WTC11 (cell line): ENCODE measurements around the gene CBX6. TPM values are rescaled to one million over a fixed set of nuclear protein-coding genes. Genes with fewer than 3 reads are reported as not detected.
"Not testable (repeated sequence)": the region's sequence is repeated elsewhere in the genome, so short reads cannot be mapped to it uniquely, and the experiment has no call there.

Source experiments
- ATAC-seq: fragments of 200-7000 bp; cut with Tn5 transposase; 2 replicates; pipeline ENCODE4 v1.10.0; 2021; ENCODE audit warnings: mild to moderate bottlenecking, moderate library complexity
- CTCF ChIA-PET: fragments of 300-600 bp; sonication (Branson Sonifier 250); formaldehyde crosslinking; loops from one replicate; lab custom pipeline; 2021; ENCODE audit warnings: antibody characterized with exemption; lab: Charles Lee
- POLR2A ChIA-PET: fragments of 350-600 bp; sonication (Branson Sonifier 250); formaldehyde crosslinking; loops from one replicate; lab custom pipeline; 2021; ENCODE audit warnings: antibody characterized with exemption; lab: Charles Lee
- DNase-seq: peaks from one replicate; pipeline ENCODE4 v3.0.0; 2021; ENCODE audit warnings: low spot score
- H3K27ac Mint-ChIP-seq: 2 replicates; pipeline ENCODE4 v1.8.0; 2021; ENCODE audit warnings: mixed read lengths
- H3K27me3 Mint-ChIP-seq: 2 replicates; pipeline ENCODE4 v1.8.0; 2021; ENCODE audit warnings: low read depth, mild to moderate bottlenecking, moderate library complexity, mixed read lengths
- H3K36me3 Mint-ChIP-seq: 2 replicates; pipeline ENCODE4 v1.8.0; 2021; ENCODE audit warnings: mixed read lengths
- H3K4me1 Mint-ChIP-seq: 2 replicates; pipeline ENCODE4 v1.8.0; 2022; ENCODE audit warnings: mixed read lengths
- H3K4me3 Mint-ChIP-seq: 2 replicates; pipeline ENCODE4 v1.8.0; 2021; ENCODE audit warnings: mild to moderate bottlenecking, moderate library complexity, mixed read lengths
- H3K9me3 Mint-ChIP-seq: 2 replicates; pipeline ENCODE4 v1.8.0; 2021; ENCODE audit warnings: mixed read lengths
- ATF6 ChIP-seq: sonication (generic); formaldehyde crosslinking; IDR thresholded peaks from 2 replicates; pipeline ENCODE4 v1.8.1; 2023; ENCODE audit warnings: mild to moderate bottlenecking, missing genetic modification reagents
- FOXJ3 ChIP-seq: sonication (generic); formaldehyde crosslinking; IDR thresholded peaks from 2 replicates; pipeline ENCODE4 v1.9.0; 2021; ENCODE audit warnings: missing genetic modification reagents, mild to moderate bottlenecking, borderline replicate concordance
- GTF2I ChIP-seq: fragments of 250-450 bp; sonication (Bioruptor Pico); conservative IDR thresholded peaks from 2 replicates; pipeline ENCODE4 v1.4.0; 2021; ENCODE audit warnings: mild to moderate bottlenecking
- OVOL2 ChIP-seq: fragments of 250-450 bp; sonication (Bioruptor Pico); IDR thresholded peaks from 2 replicates; pipeline ENCODE4 v1.9.0; 2021; ENCODE audit warnings: mild to moderate bottlenecking, borderline replicate concordance
- RELA ChIP-seq: sonication (generic); formaldehyde crosslinking; IDR thresholded peaks from 2 replicates; pipeline ENCODE4 v1.8.1; 2022; ENCODE audit warnings: missing genetic modification reagents, mild to moderate bottlenecking, borderline replicate concordance
- RORB ChIP-seq: fragments of 250-450 bp; sonication (Bioruptor Pico); IDR thresholded peaks from 2 replicates; pipeline ENCODE4 v1.9.0; 2021; ENCODE audit warnings: mild to moderate bottlenecking
- SP1 ChIP-seq: sonication (generic); formaldehyde crosslinking; conservative IDR thresholded peaks from 2 replicates; pipeline ENCODE4 v1.8.1; 2022; ENCODE audit warnings: missing genetic modification reagents
- TEAD4 ChIP-seq: sonication (generic); formaldehyde crosslinking; IDR thresholded peaks from 2 replicates; pipeline ENCODE4 v1.8.0; 2022; ENCODE audit warnings: mild to moderate bottlenecking, missing genetic modification reagents
- ZBTB43 ChIP-seq: sonication (generic); formaldehyde crosslinking; IDR thresholded peaks from 2 replicates; pipeline ENCODE4 v1.8.1; 2023; ENCODE audit warnings: mild to moderate bottlenecking, missing genetic modification reagents
- ZNF219 ChIP-seq: sonication (generic); formaldehyde crosslinking; IDR thresholded peaks from 2 replicates; pipeline ENCODE4 v1.8.0; 2023; ENCODE audit warnings: missing genetic modification reagents, mild to moderate bottlenecking, borderline replicate concordance
- ZNF423 ChIP-seq: fragments of 250-450 bp; sonication (Bioruptor Pico); IDR thresholded peaks from 2 replicates; pipeline ENCODE4 v2.1.2; 2022; ENCODE audit warnings: mild to moderate bottlenecking, moderate library complexity
- total RNA-seq: library from RNA; stranded (reverse); gene quantifications from 3 replicates; pipeline ENCODE4 v1.2.3, GENCODE V29; 2021
- TF ChIP-seq, protein P1 (sequence below): sonication (generic); formaldehyde crosslinking; IDR thresholded peaks from 2 replicates; pipeline ENCODE4 v1.8.0; 2022; ENCODE audit warnings: mild to moderate bottlenecking, missing genetic modification reagents
- TF ChIP-seq, protein P2 (sequence below): fragments of 250-450 bp; sonication (Bioruptor Pico); IDR thresholded peaks from 2 replicates; pipeline ENCODE4 v2.1.2; 2022; ENCODE audit warnings: mild to moderate bottlenecking, moderate library complexity
- TF ChIP-seq, protein P3 (sequence below): fragments of 250-450 bp; sonication (Bioruptor Pico); IDR thresholded peaks from 2 replicates; pipeline ENCODE4 v1.8.0; 2021; ENCODE audit warnings: mild to moderate bottlenecking
- TF ChIP-seq, protein P4 (sequence below): sonication (generic); formaldehyde crosslinking; IDR thresholded peaks from 2 replicates; pipeline ENCODE4 v1.8.1; 2023; ENCODE audit warnings: mild to moderate bottlenecking, moderate library complexity, missing genetic modification reagents

Gene CBX6
- total RNA-seq, 1 experiment from 2014 or later, result 27.0 TPM

DNA sequence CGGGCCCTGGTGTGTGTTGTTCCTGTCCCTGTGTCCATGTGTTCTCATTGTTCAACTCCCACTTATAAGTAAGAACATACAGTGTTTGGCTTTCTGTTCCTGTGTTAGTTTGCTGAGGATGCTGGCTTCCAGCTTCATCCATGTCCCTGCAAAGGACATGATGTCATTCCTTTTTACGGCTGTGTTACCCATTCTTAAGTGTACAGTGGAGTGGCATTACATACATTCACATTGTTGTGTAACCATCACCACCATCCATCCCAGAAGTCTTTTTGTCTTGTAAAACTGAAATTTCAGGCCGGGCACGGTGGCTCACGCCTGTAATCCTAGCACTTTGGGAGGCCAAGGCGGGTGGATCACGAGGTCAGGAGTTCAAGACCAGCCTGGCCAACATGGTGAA, 17.5 kb downstream of the CBX6 start:
- CTCF ChIA-PET, result interaction anchor here (1.4 to 6.1 kb wide), 4 partner anchors 11 to 88 kb away, joined by 8 to 47 read pairs (median 13); partner anchors contain the start of gene NPTXR
- H3K4me3 Mint-ChIP-seq, H3K4me1 Mint-ChIP-seq, H3K9me3 Mint-ChIP-seq, H3K27me3 Mint-ChIP-seq, POLR2A ChIA-PET, DNase-seq, H3K36me3 Mint-ChIP-seq, ATAC-seq, H3K27ac Mint-ChIP-seq: not testable (repeated sequence)

DNA sequence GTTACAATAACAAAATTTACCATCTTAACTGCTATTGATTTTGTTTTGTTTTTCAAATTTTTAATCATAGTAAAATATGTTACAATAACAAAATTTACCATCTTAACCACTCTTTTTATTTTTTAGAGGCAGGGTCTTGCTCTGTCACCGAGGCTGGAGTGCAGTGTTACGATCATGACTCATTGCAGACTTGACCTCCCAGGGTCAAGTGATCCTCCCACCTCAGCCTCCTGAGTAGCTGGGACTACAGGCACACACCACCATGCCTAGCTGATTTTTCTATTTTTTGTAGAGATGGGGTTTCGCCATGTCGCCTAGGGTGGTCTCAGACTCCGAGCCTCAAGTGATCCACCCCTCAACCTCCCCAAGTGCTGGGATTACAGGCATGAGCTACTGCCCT, 18.1 kb downstream of the CBX6 start:
- H3K27me3 Mint-ChIP-seq, result peaks cover 13% of the 10 kb centered on the region
- H3K4me3 Mint-ChIP-seq, H3K27ac Mint-ChIP-seq, POLR2A ChIA-PET, DNase-seq, H3K36me3 Mint-ChIP-seq, ATAC-seq, H3K9me3 Mint-ChIP-seq, H3K4me1 Mint-ChIP-seq: not testable (repeated sequence)
- CTCF ChIA-PET, result interaction anchor here (1.0 to 6.1 kb wide), 7 partner anchors 8 to 88 kb away, joined by 3 to 47 read pairs (median 8); partner anchors contain the start of gene NPTXR

DNA sequence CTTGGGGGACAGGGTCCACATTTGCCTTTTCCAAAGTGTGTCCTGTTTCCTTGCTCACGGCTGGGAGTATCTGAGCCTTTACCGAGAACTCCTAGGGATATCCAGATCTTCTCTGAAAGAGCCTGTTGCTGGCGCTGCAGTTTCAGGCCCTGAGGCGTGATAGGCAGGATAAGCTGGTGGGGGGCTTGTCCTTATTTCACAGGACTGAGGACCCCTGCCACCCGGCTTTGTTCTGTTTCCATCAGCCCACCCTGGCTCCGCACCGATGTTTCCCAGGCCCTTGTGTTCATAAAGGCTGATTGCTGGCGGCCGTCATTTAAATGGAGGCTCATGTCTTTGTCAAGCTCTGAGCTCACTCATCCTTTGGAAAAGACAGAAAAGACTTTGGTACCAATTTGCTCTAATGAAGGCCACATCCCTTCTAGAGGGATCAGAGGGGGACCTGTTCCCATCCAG, 18.8 kb downstream of the CBX6 start:
- ChIA-PET POLR2A (no interaction called here), CTCF (interaction anchor here (1.0 to 6.1 kb wide), 8 partner anchors 8 to 282 kb away, joined by 3 to 47 read pairs (median 6); partner anchors contain the start of gene NPTXR)
- no peak for DNase-seq
- no peak for ATAC-seq
- TF ChIP-seq SP1, result no peak
- TF ChIP-seq RORB, result no peak
- TF ChIP-seq, protein P1, sequence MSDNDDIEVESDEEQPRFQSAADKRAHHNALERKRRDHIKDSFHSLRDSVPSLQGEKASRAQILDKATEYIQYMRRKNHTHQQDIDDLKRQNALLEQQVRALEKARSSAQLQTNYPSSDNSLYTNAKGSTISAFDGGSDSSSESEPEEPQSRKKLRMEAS (CRISPR knock-in tag), result no peak
- no peak for TF ChIP-seq OVOL2 (CRISPR knock-in tag)
- TF ChIP-seq GTF2I (CRISPR knock-in tag), result no peak
- TF ChIP-seq ZBTB43 (CRISPR knock-in tag), result no peak
- TF ChIP-seq TEAD4 (CRISPR knock-in tag), result no peak
- no peak for TF ChIP-seq ZNF219 (CRISPR knock-in tag)
- no peak for TF ChIP-seq RELA (CRISPR knock-in tag)
- TF ChIP-seq, protein P2, sequence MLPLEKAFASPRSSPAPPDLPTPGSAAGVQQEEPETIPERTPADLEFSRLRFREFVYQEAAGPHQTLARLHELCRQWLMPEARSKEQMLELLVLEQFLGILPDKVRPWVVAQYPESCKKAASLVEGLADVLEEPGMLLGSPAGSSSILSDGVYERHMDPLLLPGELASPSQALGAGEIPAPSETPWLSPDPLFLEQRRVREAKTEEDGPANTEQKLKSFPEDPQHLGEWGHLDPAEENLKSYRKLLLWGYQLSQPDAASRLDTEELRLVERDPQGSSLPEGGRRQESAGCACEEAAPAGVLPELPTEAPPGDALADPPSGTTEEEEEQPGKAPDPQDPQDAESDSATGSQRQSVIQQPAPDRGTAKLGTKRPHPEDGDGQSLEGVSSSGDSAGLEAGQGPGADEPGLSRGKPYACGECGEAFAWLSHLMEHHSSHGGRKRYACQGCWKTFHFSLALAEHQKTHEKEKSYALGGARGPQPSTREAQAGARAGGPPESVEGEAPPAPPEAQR (CRISPR knock-in tag), result no peak
- TF ChIP-seq ATF6 (CRISPR knock-in tag), result no peak
- Mint-ChIP-seq H3K4me3 (no peak overlapping the region), H3K27me3 (peaks cover 14% of the 10 kb centered on the region), H3K4me1 (no peaks in the 10 kb centered on the region; the same call in 1 of the 2 replicates), H3K36me3 (no peaks in the 10 kb centered on the region), H3K27ac (no peak overlapping the region), H3K9me3 (no peaks in the 10 kb centered on the region)

DNA sequence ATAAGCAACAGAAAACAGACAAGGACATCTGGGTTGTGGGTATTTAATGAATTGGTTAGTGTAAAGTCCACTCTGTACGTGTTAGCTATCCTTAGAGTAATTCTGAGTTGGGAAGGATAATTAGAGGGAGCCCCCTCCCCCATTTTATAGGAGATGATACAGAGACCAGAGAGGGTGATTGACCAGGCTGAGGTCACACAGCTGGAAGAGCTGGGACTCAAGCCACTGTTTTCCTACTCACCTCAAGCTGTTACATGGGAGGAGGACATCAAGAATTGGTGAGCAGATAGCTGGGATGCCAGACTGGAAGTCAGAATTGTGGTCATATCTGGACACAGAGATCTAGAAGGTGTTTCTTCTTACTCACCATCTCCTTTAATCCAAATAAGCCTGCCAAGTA, 19.5 kb downstream of the CBX6 start:
- no peaks in the 10 kb centered on the region for H3K4me1 Mint-ChIP-seq
- H3K4me3 Mint-ChIP-seq, result no peak overlapping the region
- no peak overlapping the region for H3K27ac Mint-ChIP-seq
- no peaks in the 10 kb centered on the region for H3K36me3 Mint-ChIP-seq
- H3K9me3 Mint-ChIP-seq, result no peaks in the 10 kb centered on the region
- peaks cover 17% of the 10 kb centered on the region for H3K27me3 Mint-ChIP-seq
- ATAC-seq (no peak), DNase-seq (no peak)
- CTCF ChIA-PET, result interaction anchor here (0.6 to 6.1 kb wide), 6 partner anchors 18 to 283 kb away, joined by 3 to 47 read pairs (median 7); no protein-coding TSS in a partner anchor
- POLR2A ChIA-PET, result no interaction called here
- no peak for TF ChIP-seq RELA (CRISPR knock-in tag)
- TF ChIP-seq, protein P3, sequence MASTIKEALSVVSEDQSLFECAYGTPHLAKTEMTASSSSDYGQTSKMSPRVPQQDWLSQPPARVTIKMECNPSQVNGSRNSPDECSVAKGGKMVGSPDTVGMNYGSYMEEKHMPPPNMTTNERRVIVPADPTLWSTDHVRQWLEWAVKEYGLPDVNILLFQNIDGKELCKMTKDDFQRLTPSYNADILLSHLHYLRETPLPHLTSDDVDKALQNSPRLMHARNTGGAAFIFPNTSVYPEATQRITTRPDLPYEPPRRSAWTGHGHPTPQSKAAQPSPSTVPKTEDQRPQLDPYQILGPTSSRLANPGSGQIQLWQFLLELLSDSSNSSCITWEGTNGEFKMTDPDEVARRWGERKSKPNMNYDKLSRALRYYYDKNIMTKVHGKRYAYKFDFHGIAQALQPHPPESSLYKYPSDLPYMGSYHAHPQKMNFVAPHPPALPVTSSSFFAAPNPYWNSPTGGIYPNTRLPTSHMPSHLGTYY (CRISPR knock-in tag), result no peak
- TF ChIP-seq, protein P1 (CRISPR knock-in tag), result no peak
- TF ChIP-seq, protein P4, sequence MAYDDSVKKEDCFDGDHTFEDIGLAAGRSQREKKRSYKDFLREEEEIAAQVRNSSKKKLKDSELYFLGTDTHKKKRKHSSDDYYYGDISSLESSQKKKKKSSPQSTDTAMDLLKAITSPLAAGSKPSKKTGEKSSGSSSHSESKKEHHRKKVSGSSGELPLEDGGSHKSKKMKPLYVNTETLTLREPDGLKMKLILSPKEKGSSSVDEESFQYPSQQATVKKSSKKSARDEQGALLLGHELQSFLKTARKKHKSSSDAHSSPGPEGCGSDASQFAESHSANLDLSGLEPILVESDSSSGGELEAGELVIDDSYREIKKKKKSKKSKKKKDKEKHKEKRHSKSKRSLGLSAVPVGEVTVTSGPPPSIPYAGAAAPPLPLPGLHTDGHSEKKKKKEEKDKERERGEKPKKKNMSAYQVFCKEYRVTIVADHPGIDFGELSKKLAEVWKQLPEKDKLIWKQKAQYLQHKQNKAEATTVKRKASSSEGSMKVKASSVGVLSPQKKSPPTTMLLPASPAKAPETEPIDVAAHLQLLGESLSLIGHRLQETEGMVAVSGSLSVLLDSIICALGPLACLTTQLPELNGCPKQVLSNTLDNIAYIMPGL (CRISPR knock-in tag), result no peak
- no peak for TF ChIP-seq ZNF423
- TF ChIP-seq FOXJ3, result no peak
- TF ChIP-seq, all 79 proteins: peak for 0
